OCI-M2 (cell line): ENCODE results near the gene GOLGA6C.
"Not testable (repeated sequence)": the region's sequence is repeated elsewhere in the genome, so short reads cannot be mapped to it uniquely, and the experiment has no call there.

Experiments
- DNase-seq: peaks from one replicate; lab custom pipeline; 2025; ENCODE audit not compliant: unreplicated experiment; lab: John Stamatoyannopoulos, UW

Gene GOLGA6C

GRCh38 chr15:75252285-75252684, 5.8 kb upstream of the GOLGA6C start:
- not testable (repeated sequence) for DNase-seq

- not testable (repeated sequence) for DNase-seq
Measured at GRCh38 chr15:75258620-75259343, 648 bp downstream of the GOLGA6C start.

- not testable (repeated sequence) for DNase-seq
Measured at GRCh38 chr15:75259873-75260272, 1.7 kb downstream of the GOLGA6C start.

- not testable (repeated sequence) for DNase-seq
Measured at GRCh38 chr15:75273751-75274359, 15.7 kb downstream of the GOLGA6C start.

GRCh38 chr15:75274509-75275107, 16.5 kb downstream of the GOLGA6C start:
- not testable (repeated sequence) for DNase-seq

GRCh38 chr15:75275617-75276016, 17.5 kb downstream of the GOLGA6C start:
- DNase-seq: not testable (repeated sequence)

GRCh38 chr15:75278497-75278896, 20.4 kb downstream of the GOLGA6C start:
- not testable (repeated sequence) for DNase-seq

GRCh38 chr15:75282572-75282971, 24.4 kb downstream of the GOLGA6C start, which contains the start of gene GOLGA6D:
Gene GOLGA6D (plus strand): TSS chr15:75282835. CDS start chr15:75282876, 41 bp downstream.
- DNase-seq: not testable (repeated sequence)

- not testable (repeated sequence) for DNase-seq
Measured at GRCh38 chr15:75284152-75284551, 26.0 kb downstream of the GOLGA6C start.

- DNase-seq: not testable (repeated sequence)
Measured at GRCh38 chr15:75293660-75294059, 35.5 kb downstream of the GOLGA6C start.

GRCh38 chr15:75298541-75299310, 40.6 kb downstream of the GOLGA6C start:
- DNase-seq: not testable (repeated sequence)

GRCh38 chr15:75299311-75299688, 41.2 kb downstream of the GOLGA6C start:
- not testable (repeated sequence) for DNase-seq

GRCh38 chr15:75300026-75300425, 41.9 kb downstream of the GOLGA6C start:
- not testable (repeated sequence) for DNase-seq

GRCh38 chr15:75302318-75302717, 44.2 kb downstream of the GOLGA6C start:
- no peak for DNase-seq

- not testable (repeated sequence) for DNase-seq
Measured at GRCh38 chr15:75302753-75303152, 44.6 kb downstream of the GOLGA6C start.

GRCh38 chr15:75306188-75306587, 48.1 kb downstream of the GOLGA6C start:
- DNase-seq: no peak

GRCh38 chr15:75307778-75308390, 49.8 kb downstream of the GOLGA6C start:
- peak; percentile 2 for DNase-seq

- DNase-seq: no peak
Measured at GRCh38 chr15:75309711-75310110, 51.6 kb downstream of the GOLGA6C start.

GRCh38 chr15:75312548-75312947, 54.4 kb downstream of the GOLGA6C start:
- DNase-seq: not testable (repeated sequence)

- no peak for DNase-seq
Measured at GRCh38 chr15:75313116-75313845, 55.1 kb downstream of the GOLGA6C start.
